IMR-90 (cell line): ENCODE results near the gene TXNDC16.

Experiments used
- CTCF ChIP-seq: conservative IDR thresholded peaks from 2 replicates; pipeline ENCODE4 v1.5.1; 2012; ENCODE audit warnings: mild to moderate bottlenecking, low read depth, low read length, improper control_type of control experiment
- ELK1 ChIP-seq: fragments of 150-350 bp; IDR thresholded peaks from 2 replicates; pipeline ENCODE4 v1.6.1; 2016; ENCODE audit warnings: low read depth, mild to moderate bottlenecking, low read length, moderate library complexity, borderline replicate concordance
- FOS ChIP-seq: fragments of 150-350 bp; IDR thresholded peaks from 2 replicates; pipeline ENCODE4 v1.6.1; 2016; ENCODE audit warnings: low read depth, low read length
- MAZ ChIP-seq: IDR thresholded peaks from 2 replicates; pipeline ENCODE4 v1.6.1; 2012; ENCODE audit warnings: low read depth, mild to moderate bottlenecking, low read length, improper control_type of control experiment, moderate library complexity, borderline replicate concordance
- POLR2A ChIP-seq: IDR thresholded peaks from 2 replicates; pipeline ENCODE4 v1.6.1; 2012; ENCODE audit warnings: mild to moderate bottlenecking, low read depth, low read length
- RAD21 ChIP-seq: IDR thresholded peaks from 2 replicates; pipeline ENCODE4 v1.6.1; 2012; ENCODE audit warnings: low read length, improper control_type of control experiment
- RCOR1 ChIP-seq: IDR thresholded peaks from 2 replicates; pipeline ENCODE4 v1.6.1; 2012; ENCODE audit warnings: mild to moderate bottlenecking, low read length, improper control_type of control experiment; ENCODE audit not compliant: insufficient replicate concordance
- SMC3 ChIP-seq: fragments of 150-350 bp; IDR thresholded peaks from 2 replicates; pipeline ENCODE4 v1.6.1; 2016; ENCODE audit warnings: low read depth, mild to moderate bottlenecking, antibody characterized with exemption, low read length, moderate library complexity
- USF2 ChIP-seq: fragments of 150-350 bp; IDR thresholded peaks from 2 replicates; pipeline ENCODE4 v1.6.1; 2017; ENCODE audit warnings: mild to moderate bottlenecking, antibody characterized with exemption, low read length, low read depth

GRCh38 chr14:52463375-52463774, 88.9 kb downstream of the TXNDC16 start:
- TF ChIP-seq ELK1 (no peak), CTCF (no peak), POLR2A (no peak), SMC3 (no peak), USF2 (no peak), RCOR1 (no peak), MAZ (no peak), RAD21 (no peak), FOS (no peak)
